NCI-H82 treated with DMSO at 0.1 percent for 48 hours (cell line): Measurements from ENCODE around the gene PDE5A.

ENCODE experiments used
- DNase-seq: peaks from one replicate; lab custom pipeline; 2025; ENCODE audit not compliant: unreplicated experiment; lab: John Stamatoyannopoulos, UW

Gene PDE5A

GRCh38 chr4:119585771-119586170, 42.8 kb downstream of the PDE5A start:
- DNase-seq, result no peak

- no peak for DNase-seq
Measured at GRCh38 chr4:119581190-119581873, 47.3 kb downstream of the PDE5A start.

GRCh38 chr4:119580293-119580692, 48.3 kb downstream of the PDE5A start:
- no peak for DNase-seq

GRCh38 chr4:119579823-119580222, 48.8 kb downstream of the PDE5A start:
- no peak for DNase-seq

- no peak for DNase-seq
Measured at GRCh38 chr4:119570401-119570800, 58.2 kb downstream of the PDE5A start.

GRCh38 chr4:119564106-119564505, 64.5 kb downstream of the PDE5A start:
- DNase-seq, result no peak

- no peak for DNase-seq
Measured at GRCh38 chr4:119559044-119559647, 69.5 kb downstream of the PDE5A start.

GRCh38 chr4:119550857-119551532, 77.6 kb downstream of the PDE5A start:
- no peak for DNase-seq

- no peak for DNase-seq
Measured at GRCh38 chr4:119549639-119550038, 79.0 kb downstream of the PDE5A start.

- no peak for DNase-seq
Measured at GRCh38 chr4:119543779-119544178, 84.8 kb downstream of the PDE5A start.

- no peak for DNase-seq
Measured at GRCh38 chr4:119543187-119543586, 85.4 kb downstream of the PDE5A start.

GRCh38 chr4:119540249-119540648, 88.4 kb downstream of the PDE5A start:
- no peak for DNase-seq

GRCh38 chr4:119537586-119537985, 91.0 kb downstream of the PDE5A start:
- DNase-seq, result no peak

- no peak for DNase-seq
Measured at GRCh38 chr4:119536572-119537528, 91.8 kb downstream of the PDE5A start.

- DNase-seq, result no peak
Measured at GRCh38 chr4:119532319-119532718, 96.3 kb downstream of the PDE5A start.

- DNase-seq, result no peak
Measured at GRCh38 chr4:119529788-119530187, 98.8 kb downstream of the PDE5A start.

GRCh38 chr4:119526786-119527550, 101.6 kb downstream of the PDE5A start:
- no peak for DNase-seq

- DNase-seq, result no peak
Measured at GRCh38 chr4:119525771-119526712, 102.6 kb downstream of the PDE5A start.

- DNase-seq, result no peak
Measured at GRCh38 chr4:119525005-119525749, 103.4 kb downstream of the PDE5A start.
